ENCODE data around the gene TENM4.

- no peak for TF ChIP-seq CTCF (conservative IDR thresholded peaks at IDR 0.05; ENCODE audit: low read length)
- TF ChIP-seq EZH2phosphoT487 (IDR thresholded peaks at IDR 0.05; ENCODE audit: borderline replicate concordance, low read depth, low read length): no peak
Observed at GRCh38 chr11:79263001-79263400, 177.8 kb downstream of the TENM4 start.
